ENCODE measurements around the gene TRIM73.
"Not testable (repeated sequence)": the region's sequence is repeated elsewhere in the genome, so short reads cannot be mapped to it uniquely, and the experiment has no call there.

DNA sequence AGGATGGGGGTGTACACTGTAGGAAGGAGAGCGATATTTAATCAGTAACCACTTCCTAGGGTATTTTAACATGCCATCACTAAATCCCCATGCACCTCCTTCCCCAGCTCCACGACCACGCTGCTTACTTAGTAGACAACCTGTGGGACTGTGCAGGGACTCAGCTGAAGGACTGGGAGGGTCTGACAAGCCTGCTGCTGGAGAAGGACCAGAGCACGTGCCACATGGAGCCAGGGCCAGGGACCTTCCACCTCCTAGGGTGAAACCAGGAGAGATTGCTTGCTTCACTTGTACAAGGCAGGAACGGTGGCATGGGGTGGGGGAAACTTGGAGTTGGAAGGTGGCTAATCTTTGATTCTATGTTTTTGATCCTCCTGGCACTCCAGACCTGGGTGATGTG lies 28.8 kb upstream of the TRIM73 start:
- TF ChIP-seq, protein P1, sequence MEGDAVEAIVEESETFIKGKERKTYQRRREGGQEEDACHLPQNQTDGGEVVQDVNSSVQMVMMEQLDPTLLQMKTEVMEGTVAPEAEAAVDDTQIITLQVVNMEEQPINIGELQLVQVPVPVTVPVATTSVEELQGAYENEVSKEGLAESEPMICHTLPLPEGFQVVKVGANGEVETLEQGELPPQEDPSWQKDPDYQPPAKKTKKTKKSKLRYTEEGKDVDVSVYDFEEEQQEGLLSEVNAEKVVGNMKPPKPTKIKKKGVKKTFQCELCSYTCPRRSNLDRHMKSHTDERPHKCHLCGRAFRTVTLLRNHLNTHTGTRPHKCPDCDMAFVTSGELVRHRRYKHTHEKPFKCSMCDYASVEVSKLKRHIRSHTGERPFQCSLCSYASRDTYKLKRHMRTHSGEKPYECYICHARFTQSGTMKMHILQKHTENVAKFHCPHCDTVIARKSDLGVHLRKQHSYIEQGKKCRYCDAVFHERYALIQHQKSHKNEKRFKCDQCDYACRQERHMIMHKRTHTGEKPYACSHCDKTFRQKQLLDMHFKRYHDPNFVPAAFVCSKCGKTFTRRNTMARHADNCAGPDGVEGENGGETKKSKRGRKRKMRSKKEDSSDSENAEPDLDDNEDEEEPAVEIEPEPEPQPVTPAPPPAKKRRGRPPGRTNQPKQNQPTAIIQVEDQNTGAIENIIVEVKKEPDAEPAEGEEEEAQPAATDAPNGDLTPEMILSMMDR (conservative IDR thresholded peaks at IDR 0.05; ENCODE audit: low read depth, low read length) = not testable (repeated sequence)
- not testable (repeated sequence) for TF ChIP-seq EZH2phosphoT487 (IDR thresholded peaks at IDR 0.05; ENCODE audit: borderline replicate concordance, low read length); EZH2 (IDR thresholded peaks at IDR 0.05; ENCODE audit: low read length, unreplicated experiment)

Data from PC-3 (cell line).